GM12874 (cell line): Measurements from ENCODE around the gene NSG2.

Experiments
- CTCF ChIP-seq: IDR thresholded peaks from 2 replicates; pipeline ENCODE4 v1.5.1; 2011; ENCODE audit warnings: low read depth, mild to moderate bottlenecking, control low read depth, low read length, moderate library complexity; ENCODE audit not compliant: insufficient read depth

Gene NSG2

GRCh38 chr5:174146556-174146955 lies 101.0 kb downstream of the NSG2 start:
- no peak for TF ChIP-seq CTCF

- no peak for TF ChIP-seq CTCF
Measured at GRCh38 chr5:174147551-174147950, 102.0 kb downstream of the NSG2 start.

- no peak for TF ChIP-seq CTCF
Measured at GRCh38 chr5:174148721-174149120, 103.2 kb downstream of the NSG2 start.

GRCh38 chr5:174149426-174149825 lies 103.9 kb downstream of the NSG2 start:
- TF ChIP-seq CTCF: no peak

- TF ChIP-seq CTCF: no peak
Measured at GRCh38 chr5:174149989-174150388, 104.5 kb downstream of the NSG2 start.

GRCh38 chr5:174151599-174152181 lies 106.2 kb downstream of the NSG2 start:
- TF ChIP-seq CTCF: no peak

GRCh38 chr5:174154559-174154958 lies 109.1 kb downstream of the NSG2 start:
- TF ChIP-seq CTCF: no peak
